NCI-H510A treated with DMSO at 0.1 percent for 48 hours (cell line): Measurements from ENCODE around the gene CHFR.
"Not testable (repeated sequence)": the region's sequence is repeated elsewhere in the genome, so short reads cannot be mapped to it uniquely, and the experiment has no call there.

Source experiments
- DNase-seq: peaks from one replicate; lab custom pipeline; 2025; lab: John Stamatoyannopoulos, UW

The CHFR gene

GRCh38 chr12:132807295-132808092, 79.9 kb downstream of the CHFR start:
- DNase-seq: no peak

- no peak for DNase-seq
Observed at GRCh38 chr12:132806857-132807256, 80.5 kb downstream of the CHFR start.

GRCh38 chr12:132804426-132804861, 83.0 kb downstream of the CHFR start:
- no peak for DNase-seq

GRCh38 chr12:132803888-132804287, 83.5 kb downstream of the CHFR start:
- no peak for DNase-seq

- no peak for DNase-seq
Observed at GRCh38 chr12:132803125-132803524, 84.3 kb downstream of the CHFR start.

GRCh38 chr12:132801741-132802140, 85.7 kb downstream of the CHFR start:
- DNase-seq: no peak

- no peak for DNase-seq
Observed at GRCh38 chr12:132798836-132799235, 88.6 kb downstream of the CHFR start.

GRCh38 chr12:132797820-132798570, 89.4 kb downstream of the CHFR start:
- no peak for DNase-seq

GRCh38 chr12:132795847-132796246, 91.6 kb downstream of the CHFR start:
- no peak for DNase-seq

GRCh38 chr12:132791940-132792339, 95.5 kb downstream of the CHFR start:
- not testable (repeated sequence) for DNase-seq

GRCh38 chr12:132789099-132789471, 98.3 kb downstream of the CHFR start:
- no peak for DNase-seq

- DNase-seq: no peak
Observed at GRCh38 chr12:132788375-132789098, 98.9 kb downstream of the CHFR start.

- DNase-seq: no peak
Observed at GRCh38 chr12:132787877-132788276, 99.5 kb downstream of the CHFR start.

GRCh38 chr12:132786192-132786591, 101.2 kb downstream of the CHFR start:
- DNase-seq: no peak

GRCh38 chr12:132784580-132784979, 102.8 kb downstream of the CHFR start:
- no peak for DNase-seq

- DNase-seq: no peak
Observed at GRCh38 chr12:132783917-132784531, 103.4 kb downstream of the CHFR start.
